Thyroid gland (tissue), 4 donors: Measurements from ENCODE around the gene ZBTB7C.

ENCODE experiments used
- CTCF ChIP-seq, 6 experiments: fragments of 200-600 bp in 3 of 6; fragments of 450-650 bp in 3 of 6; sonication (generic) in 3 of 6; IDR thresholded peaks; one replicate each; pipeline ENCODE4 v1.5.1; 2016 to 2019; ENCODE audit warnings: antibody characterized with exemption in 6 of 6, mild to moderate bottlenecking in 2 of 6, inconsistent platforms in 1 of 6, moderate library complexity in 1 of 6
- POLR2A ChIP-seq, 2 donors: fragments of 450-650 bp; IDR thresholded peaks; one replicate each; pipeline ENCODE4 v1.6.1; 2017; ENCODE audit warnings: antibody characterized with exemption in 2 of 2, mild to moderate bottlenecking in 2 of 2, moderate library complexity in 1 of 2

- no peak for TF ChIP-seq CTCF (IDR thresholded peaks at IDR 0.05)
- TF ChIP-seq POLR2A (IDR thresholded peaks at IDR 0.05), result no peak
Measured at GRCh38 chr18:48004577-48004976, 404.6 kb downstream of the ZBTB7C start.
